Activated CD4-positive, alpha-beta T cell treated with anti-CD3 and anti-CD28 coated beads for 1 hour (primary cell): ENCODE results near the gene NUMB.

Experiments used
- DNase-seq: peaks from one replicate; pipeline ENCODE4 v3.0.0-alpha.2; 2020

Gene NUMB

GRCh38 chr14:73241481-73242165, 216.7 kb downstream of the NUMB start:
- DNase-seq, result no peak

- no peak for DNase-seq
These were observed 217.4 kb downstream of the NUMB start for GRCh38 chr14:73240816-73241480.

- no peak for DNase-seq
These were observed 218.7 kb downstream of the NUMB start for GRCh38 chr14:73239393-73240241.

GRCh38 chr14:73238941-73239340, 219.4 kb downstream of the NUMB start:
- DNase-seq, result no peak

GRCh38 chr14:73238424-73238852, 219.9 kb downstream of the NUMB start:
- no peak for DNase-seq

GRCh38 chr14:73237786-73238423, 220.4 kb downstream of the NUMB start:
- DNase-seq, result no peak

- DNase-seq, result no peak
These were observed 221.0 kb downstream of the NUMB start, which contains the start of gene PAPLN for GRCh38 chr14:73237219-73237785. Gene PAPLN (plus strand): TSS chr14:73237506. CDS start chr14:73239779, 2,273 bp downstream.

- DNase-seq, result no peak
These were observed 221.6 kb downstream of the NUMB start for GRCh38 chr14:73236752-73237218.

- DNase-seq, result no peak
These were observed 222.2 kb downstream of the NUMB start for GRCh38 chr14:73236157-73236556.

GRCh38 chr14:73235531-73236155, 222.7 kb downstream of the NUMB start:
- DNase-seq, result no peak

GRCh38 chr14:73234586-73235394, 223.6 kb downstream of the NUMB start:
- DNase-seq, result no peak

GRCh38 chr14:73234029-73234428, 224.3 kb downstream of the NUMB start:
- no peak for DNase-seq

- DNase-seq, result no peak
These were observed 224.8 kb downstream of the NUMB start for GRCh38 chr14:73233564-73233963.

- no peak for DNase-seq
These were observed 225.4 kb downstream of the NUMB start for GRCh38 chr14:73232984-73233383.

GRCh38 chr14:73231981-73232851, 226.1 kb downstream of the NUMB start:
- no peak for DNase-seq

GRCh38 chr14:73230051-73230450, 228.3 kb downstream of the NUMB start:
- no peak for DNase-seq

- DNase-seq, result no peak
These were observed 230.2 kb downstream of the NUMB start for GRCh38 chr14:73227812-73228781.

- no peak for DNase-seq
These were observed 232.8 kb downstream of the NUMB start for GRCh38 chr14:73225496-73225895.
